ENCODE data around the gene ATP8A2.

The ATP8A2 gene

DNA sequence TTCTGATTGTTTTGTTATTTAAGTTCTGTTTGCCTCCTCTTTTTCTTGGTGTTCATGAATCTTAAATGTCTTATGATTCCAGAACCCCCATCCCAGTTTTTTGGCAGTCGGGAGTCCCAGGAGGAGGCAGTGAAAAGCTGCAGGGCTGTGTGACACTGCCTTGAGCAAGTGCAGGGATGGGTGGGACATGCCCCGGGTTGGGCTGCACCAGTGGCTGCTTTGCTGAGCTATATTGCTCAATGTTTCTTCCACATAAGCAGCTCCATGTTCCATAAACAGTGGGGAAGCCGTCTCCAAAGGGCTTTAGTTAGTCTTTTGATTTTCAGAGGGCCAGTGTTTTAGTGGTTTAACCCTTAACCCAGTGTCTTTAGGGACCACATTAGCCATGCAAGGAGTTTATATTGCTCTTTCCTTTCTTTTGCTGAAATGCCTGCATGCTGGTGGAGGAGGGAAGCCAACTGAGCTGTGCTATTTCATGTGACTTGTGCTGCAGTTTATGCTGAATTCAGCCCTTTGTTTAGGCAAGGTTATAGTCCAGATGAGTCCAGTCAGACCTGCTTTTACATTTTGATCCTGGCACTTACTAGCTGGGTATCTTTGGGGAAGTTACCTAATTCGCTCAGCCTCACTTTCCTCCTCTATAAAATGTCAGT lies 13.1 kb downstream of the ATP8A2 start:
- DNase-seq = no peak

GRCh38 chr13:25391932-25392331 lies 20.2 kb downstream of the ATP8A2 start:
- no peak for DNase-seq

DNA sequence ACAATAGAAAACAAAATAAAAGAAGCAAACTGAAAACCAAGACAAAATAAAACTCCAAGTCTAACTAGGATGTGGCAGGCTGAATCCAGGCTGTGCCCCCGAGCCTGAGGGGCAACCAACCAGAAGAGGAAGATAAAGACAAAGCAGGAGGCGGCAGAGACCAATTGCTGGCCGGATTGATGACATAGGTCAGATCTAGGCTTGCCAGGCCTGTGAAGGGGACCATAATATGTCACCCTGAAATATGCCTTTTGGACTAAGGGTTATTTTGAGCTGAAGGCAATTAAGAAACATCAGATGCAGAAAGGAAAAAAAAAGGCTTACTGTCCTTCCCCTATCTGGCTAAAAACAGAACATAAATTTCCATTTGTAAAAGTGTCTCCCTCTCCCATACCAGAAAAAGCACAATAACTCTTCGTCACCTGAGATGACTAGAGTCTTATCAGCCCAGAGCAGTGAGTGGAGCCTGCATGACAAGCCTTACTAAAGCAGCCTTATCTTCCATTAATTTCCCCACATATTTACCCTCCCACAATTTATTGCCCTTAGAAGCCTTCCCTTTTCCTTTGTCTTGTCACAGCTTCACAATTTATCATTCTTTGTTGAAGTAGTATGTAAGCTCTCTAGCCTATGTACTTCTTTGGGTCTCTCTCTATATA lies 22.8 kb downstream of the ATP8A2 start:
- DNase-seq = no peak

- no peak for DNase-seq
Measured at GRCh38 chr13:25397763-25398162, 26.0 kb downstream of the ATP8A2 start.

DNA sequence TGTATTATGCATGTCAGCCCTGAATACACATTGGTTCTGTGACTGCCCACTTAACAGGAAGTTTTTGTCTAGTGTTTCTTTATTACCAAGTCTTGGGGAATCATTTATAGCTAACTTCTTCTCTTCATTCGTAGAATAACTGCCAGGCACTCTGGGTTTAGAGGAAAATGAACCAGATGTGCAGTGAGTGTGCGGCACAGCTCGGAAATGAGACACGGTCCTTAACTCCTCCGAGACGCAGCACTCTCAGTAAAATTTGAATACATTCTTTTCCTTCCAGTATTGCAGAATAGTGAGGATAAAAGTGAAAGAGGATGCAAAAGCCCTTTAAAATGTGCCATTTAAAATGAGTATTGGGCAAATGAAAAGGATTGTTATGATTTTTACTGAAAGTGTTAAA lies 29.2 kb downstream of the ATP8A2 start:
- no peak for DNase-seq

- DNase-seq = no peak
Measured at GRCh38 chr13:25401958-25402357, 30.2 kb downstream of the ATP8A2 start.

- DNase-seq = no peak
Measured at GRCh38 chr13:25406377-25406776, 34.6 kb downstream of the ATP8A2 start.

DNA sequence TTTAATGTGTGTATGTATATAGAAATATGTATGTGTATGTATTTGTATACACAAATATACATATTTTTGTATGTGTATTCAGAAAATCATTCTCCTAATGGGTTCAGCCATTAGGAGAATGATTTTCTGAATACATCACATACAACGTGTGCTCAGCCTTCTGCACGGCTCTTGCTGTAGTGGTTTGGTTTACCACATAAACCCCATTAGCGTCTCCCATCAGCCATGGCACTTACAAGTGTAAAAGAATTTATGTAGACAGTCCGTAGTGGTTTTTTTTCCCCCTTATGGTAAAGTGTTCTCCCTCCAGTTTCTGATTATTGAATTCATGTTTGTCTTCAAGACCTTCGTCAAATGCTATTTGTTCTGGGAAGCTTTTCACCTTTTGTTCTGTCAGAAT lies 38.2 kb downstream of the ATP8A2 start:
- DNase-seq = no peak

GRCh38 chr13:25415241-25415640 lies 43.5 kb downstream of the ATP8A2 start:
- no peak for DNase-seq

GRCh38 chr13:25417535-25417934 lies 45.8 kb downstream of the ATP8A2 start:
- DNase-seq = no peak

DNA sequence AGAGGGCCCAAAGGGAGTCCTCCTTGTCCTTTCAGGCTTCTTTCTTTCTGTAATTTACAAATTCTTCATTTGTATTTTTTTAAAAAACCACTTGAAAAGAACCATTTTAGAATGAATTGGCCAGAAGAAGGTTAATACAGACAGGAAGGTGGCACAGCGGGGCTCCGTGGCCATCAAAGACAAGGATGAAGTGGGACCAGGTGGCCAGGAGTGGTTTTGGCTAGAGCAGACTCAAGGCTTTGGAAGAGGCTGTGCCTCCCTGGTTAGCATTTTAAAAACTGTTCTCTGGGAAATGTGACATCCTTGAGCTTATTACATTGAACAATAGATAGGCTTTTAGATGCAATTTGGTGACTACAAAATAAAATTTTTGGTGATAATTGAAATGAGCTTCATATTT lies 48.4 kb downstream of the ATP8A2 start:
- DNase-seq = no peak

DNA sequence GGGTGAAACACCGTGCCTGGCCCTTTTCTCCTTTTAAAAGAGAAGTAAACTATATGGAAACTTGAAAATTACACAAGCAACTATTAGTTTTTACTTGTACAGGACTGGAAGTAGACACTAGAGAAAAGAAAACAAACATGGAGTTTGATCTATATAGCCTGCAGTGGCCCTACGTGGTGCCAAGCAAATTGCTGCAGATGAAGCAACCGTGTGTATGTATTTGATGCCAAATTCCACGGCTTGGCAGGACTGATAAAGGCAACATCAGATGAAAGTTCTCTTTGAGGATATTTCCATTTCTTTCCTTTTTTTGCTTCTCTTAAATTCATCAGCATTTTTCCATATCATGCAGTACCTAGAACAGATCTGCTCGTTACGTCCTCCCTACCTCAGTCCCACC lies 49.8 kb downstream of the ATP8A2 start:
- no peak for DNase-seq

GRCh38 chr13:25422153-25422552 lies 50.4 kb downstream of the ATP8A2 start:
- DNase-seq = no peak

DNA sequence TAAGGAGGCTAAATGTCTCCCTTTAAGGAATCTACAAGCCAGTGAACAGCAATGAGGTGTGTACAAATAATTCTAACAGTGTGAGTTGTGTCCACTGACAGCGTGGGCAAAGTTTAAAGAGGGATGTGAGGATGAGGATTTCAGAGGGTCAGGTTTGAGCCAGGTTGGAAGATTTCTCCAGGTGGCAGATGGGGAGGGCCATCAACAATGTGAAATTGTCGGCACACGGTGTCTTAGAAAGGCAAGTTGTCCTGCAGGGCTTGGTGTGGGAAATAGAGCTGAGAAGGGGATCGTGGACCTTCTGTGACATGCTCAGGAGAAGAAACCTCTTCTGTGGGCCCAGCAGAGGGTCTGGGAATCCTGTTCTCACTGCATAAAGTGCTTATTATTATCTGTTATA lies 52.1 kb downstream of the ATP8A2 start:
- DNase-seq = no peak

- no peak for DNase-seq
Measured at GRCh38 chr13:25429466-25429865, 57.7 kb downstream of the ATP8A2 start.

DNA sequence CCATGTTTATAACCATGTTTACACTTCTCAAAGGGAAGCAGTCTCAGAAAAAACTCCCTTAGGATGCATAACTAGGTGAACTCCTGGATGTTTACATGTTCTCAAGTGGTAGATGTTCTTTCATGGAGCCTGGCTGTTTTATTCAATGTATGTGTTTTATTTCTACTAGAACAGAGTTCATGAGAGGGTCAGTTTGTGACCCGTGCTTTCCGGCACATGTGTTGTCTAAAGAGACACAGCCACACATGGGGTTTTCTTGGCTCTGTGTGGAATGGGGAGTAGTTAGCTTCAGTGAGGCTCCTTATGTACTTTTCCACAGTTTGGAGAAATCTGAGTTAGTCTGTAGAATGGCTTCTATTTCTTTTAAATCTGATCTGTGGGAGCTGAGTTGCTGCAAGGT lies 60.9 kb downstream of the ATP8A2 start:
- DNase-seq = no peak

DNA sequence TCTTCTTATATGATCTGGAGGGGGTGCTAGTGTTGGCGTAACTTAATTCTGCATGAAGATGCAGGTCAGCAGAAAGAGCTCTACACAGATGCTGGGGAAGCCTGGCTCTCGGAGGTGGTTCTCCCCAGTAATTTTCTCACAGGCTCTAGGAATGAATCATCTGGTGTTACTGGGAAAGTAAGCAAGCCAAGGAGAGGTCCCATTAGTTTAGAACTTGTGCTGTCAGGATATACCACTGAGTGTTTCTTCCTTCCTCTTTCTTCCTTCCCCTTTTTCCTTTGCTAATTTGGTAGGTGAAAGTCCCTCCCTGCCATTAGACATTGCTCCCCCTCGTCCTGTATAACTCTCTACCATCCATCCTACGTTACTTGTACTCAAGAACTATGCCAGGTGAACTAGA lies 68.3 kb downstream of the ATP8A2 start:
- no peak for DNase-seq

GRCh38 chr13:25446261-25446660 lies 74.5 kb downstream of the ATP8A2 start:
- DNase-seq = no peak

- DNase-seq = no peak
Measured at GRCh38 chr13:25447396-25447795, 75.6 kb downstream of the ATP8A2 start.

GRCh38 chr13:25453850-25454365 lies 82.1 kb downstream of the ATP8A2 start:
- DNase-seq = no peak

DNA sequence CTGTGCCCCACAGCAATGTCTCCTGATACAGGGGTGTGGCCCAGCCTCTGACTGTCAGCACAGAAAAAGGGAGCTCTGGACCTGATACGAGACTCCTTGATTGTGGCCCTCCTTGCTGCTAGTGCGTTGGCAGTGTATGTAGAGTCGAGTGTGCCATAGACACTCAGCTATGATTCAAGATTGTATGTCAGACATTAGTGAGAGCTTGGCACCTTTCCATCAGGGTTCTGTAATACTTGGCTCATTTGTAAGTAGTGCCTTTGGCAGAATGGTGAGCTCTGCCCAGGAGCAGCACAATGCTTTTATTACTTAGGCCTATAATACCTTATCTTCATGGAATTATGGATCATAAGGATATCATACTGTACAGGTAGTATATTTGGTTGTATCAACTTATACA lies 83.4 kb downstream of the ATP8A2 start:
- DNase-seq = no peak

GRCh38 chr13:25457566-25457965 lies 85.8 kb downstream of the ATP8A2 start:
- no peak for DNase-seq

- no peak for DNase-seq
Measured at GRCh38 chr13:25462301-25463125, 90.7 kb downstream of the ATP8A2 start.

- DNase-seq = no peak
Measured at GRCh38 chr13:25463496-25463895, 91.7 kb downstream of the ATP8A2 start.
